PC-9 (cell line): ENCODE data around the gene NUDCD3.

ENCODE experiments used
- CTCF ChIP-seq: fragments of 200-600 bp; sonication (generic); conservative IDR thresholded peaks from 2 replicates; pipeline ENCODE4 v1.6.1; 2017; ENCODE audit warnings: mixed run types, antibody characterized with exemption, mild to moderate bottlenecking, moderate library complexity
- EZH2 ChIP-seq: fragments of 200-600 bp; sonication (generic); IDR thresholded peaks from 2 replicates; pipeline ENCODE4 v1.8.0; 2017; ENCODE audit warnings: antibody characterized with exemption, low read depth

GRCh38 chr7:44454348-44454747 is 36.1 kb downstream of the NUDCD3 start:
- TF ChIP-seq CTCF (no peak), EZH2 (no peak)
